ENCODE measurements around the gene DHCR7. TPM values are rescaled to one million over a fixed set of nuclear protein-coding genes. Genes with fewer than 3 reads are reported as not detected.

DHCR7 gene
- total and polyA plus RNA-seq, 2 donors (not counting 1 experiment from before 2014, with no cell fraction given) = 6.9 to 15.3 TPM

GRCh38 chr11:71388637-71389235 lies 59.5 kb downstream of the DHCR7 start:
- peaks cover 29 to 36% of the 10 kb centered on the region in 2 donors for H3K4me1 ChIP-seq (ENCODE audit: control insufficient read depth in 2 of 2, insufficient read depth in 2 of 2, low read length in 2 of 2)
- H3K27ac ChIP-seq (ENCODE audit: low read length in 2 of 2) = no peak overlapping the region
- no peaks in the 10 kb centered on the region for H3K9me3 Mint-ChIP-seq (ENCODE audit: insufficient read depth)
- H4K20me1 ChIP-seq (ENCODE audit: control insufficient read depth, insufficient read depth, low read length, poor library complexity, severe bottlenecking) = no peaks in the 10 kb centered on the region
- H3K4me2 ChIP-seq (replicated peaks; ENCODE audit: low read depth, low read length, poor library complexity, severe bottlenecking) = no peak overlapping the region
- H3K36me3 ChIP-seq (replicated peaks in 1 of 2; ENCODE audit: control extremely low read depth in 1 of 2, control insufficient read depth in 1 of 2, extremely low read depth in 1 of 2, insufficient read depth in 2 of 2, low read length in 1 of 2) = no peaks in the 10 kb centered on the region
- peaks cover 44% of the 10 kb centered on the region for H3K4me1 Mint-ChIP-seq
- no peak overlapping the region for H3K4me3 ChIP-seq (ENCODE audit: control extremely low read depth in 1 of 5, extremely low read depth in 1 of 5, insufficient read depth in 1 of 5, low read depth in 2 of 5, low read length in 4 of 5)
- H3K9ac ChIP-seq (ENCODE audit: low read length) = no peak overlapping the region
- TF ChIP-seq EZH2 (IDR thresholded peaks at IDR 0.05; ENCODE audit: borderline replicate concordance, insufficient read depth, low read depth, low read length, poor library complexity, severe bottlenecking) = no peak
- TF ChIP-seq, protein P1, sequence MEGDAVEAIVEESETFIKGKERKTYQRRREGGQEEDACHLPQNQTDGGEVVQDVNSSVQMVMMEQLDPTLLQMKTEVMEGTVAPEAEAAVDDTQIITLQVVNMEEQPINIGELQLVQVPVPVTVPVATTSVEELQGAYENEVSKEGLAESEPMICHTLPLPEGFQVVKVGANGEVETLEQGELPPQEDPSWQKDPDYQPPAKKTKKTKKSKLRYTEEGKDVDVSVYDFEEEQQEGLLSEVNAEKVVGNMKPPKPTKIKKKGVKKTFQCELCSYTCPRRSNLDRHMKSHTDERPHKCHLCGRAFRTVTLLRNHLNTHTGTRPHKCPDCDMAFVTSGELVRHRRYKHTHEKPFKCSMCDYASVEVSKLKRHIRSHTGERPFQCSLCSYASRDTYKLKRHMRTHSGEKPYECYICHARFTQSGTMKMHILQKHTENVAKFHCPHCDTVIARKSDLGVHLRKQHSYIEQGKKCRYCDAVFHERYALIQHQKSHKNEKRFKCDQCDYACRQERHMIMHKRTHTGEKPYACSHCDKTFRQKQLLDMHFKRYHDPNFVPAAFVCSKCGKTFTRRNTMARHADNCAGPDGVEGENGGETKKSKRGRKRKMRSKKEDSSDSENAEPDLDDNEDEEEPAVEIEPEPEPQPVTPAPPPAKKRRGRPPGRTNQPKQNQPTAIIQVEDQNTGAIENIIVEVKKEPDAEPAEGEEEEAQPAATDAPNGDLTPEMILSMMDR (IDR thresholded peaks at IDR 0.05) = no peak
- H3K27me3 Mint-ChIP-seq = peaks cover 6% of the 10 kb centered on the region
- H3K9me3 ChIP-seq (ENCODE audit: control extremely low read depth in 1 of 3, control insufficient read depth in 2 of 3, insufficient read depth in 1 of 3, low read length in 2 of 3) = peaks cover 0 to 3% (median 0%) of the 10 kb centered on the region in 3 donors
- CTCF ChIA-PET = no interaction called here
- no peak overlapping the region for H2AFZ ChIP-seq (ENCODE audit: insufficient read depth, low read depth, low read length, poor library complexity, severe bottlenecking)
- peaks cover 0 to 3% (median 0%) of the 10 kb centered on the region in 4 experiments for H3K27me3 ChIP-seq (replicated peaks in 1 of 4; ENCODE audit: control extremely low read depth in 1 of 4, control insufficient read depth in 3 of 4, insufficient read depth in 4 of 4, low read length in 3 of 4)
- POLR2A ChIA-PET = no interaction called here
- ATAC-seq (ENCODE audit: low read depth) (no peak), DNase-seq (no peak)
- H3K79me2 ChIP-seq (ENCODE audit: control insufficient read depth, insufficient read depth, low read length) = no peaks in the 10 kb centered on the region
- H3K4me3 Mint-ChIP-seq = no peak overlapping the region
- H3K27ac Mint-ChIP-seq = peak overlapping the region; percentile 16
- intact Hi-C loops (cut with micrococcal nuclease) = no loop called here
- 84% methylated on average over 7 of the region's 7 CpGs for WGBS (ENCODE audit: insufficient coverage)

DNA sequence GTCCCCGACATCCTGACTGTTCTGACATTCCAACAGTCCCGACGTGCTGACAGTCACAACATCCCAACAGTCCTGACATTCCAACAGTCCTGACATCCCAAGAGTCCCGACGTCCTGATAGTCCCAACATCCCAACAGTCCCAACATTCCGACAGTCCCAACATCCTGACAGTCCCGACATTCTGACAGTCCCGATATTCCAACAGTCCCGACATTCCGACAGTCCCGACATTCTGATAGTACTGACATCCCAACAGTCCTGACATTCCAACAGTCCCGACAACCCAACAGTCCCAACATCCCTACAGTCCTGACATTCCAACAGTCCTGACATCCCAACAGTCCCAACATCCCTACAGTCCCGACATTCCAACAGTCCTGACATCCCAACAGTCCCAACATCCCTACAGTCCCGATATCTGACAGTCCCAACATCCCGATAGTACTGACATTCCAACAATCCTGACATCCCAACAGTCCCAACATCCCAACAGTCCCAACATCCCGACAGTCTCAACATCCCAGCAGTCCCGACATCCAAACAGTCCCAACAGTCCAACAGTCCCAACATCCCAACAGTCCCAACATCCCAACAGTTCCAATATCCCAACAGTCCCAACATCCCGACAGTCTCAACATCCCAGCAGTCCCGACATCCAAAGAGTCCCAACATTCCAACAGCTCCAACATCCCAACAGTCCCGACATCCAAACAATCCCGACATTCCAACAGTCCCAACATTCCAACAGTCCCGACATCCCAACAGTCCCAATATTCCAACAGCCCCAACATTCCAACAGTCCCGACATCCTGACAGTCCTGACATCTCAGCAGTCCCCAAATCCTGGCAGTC lies 60.2 kb downstream of the DHCR7 start:
- intact Hi-C loops (cut with micrococcal nuclease) = no loop called here
- no peak overlapping the region for H3K27ac ChIP-seq (ENCODE audit: low read length in 2 of 2)
- H2AFZ ChIP-seq (ENCODE audit: insufficient read depth, low read depth, low read length, poor library complexity, severe bottlenecking) = no peak overlapping the region
- peaks cover 0 to 3% (median 0%) of the 10 kb centered on the region in 4 experiments for H3K27me3 ChIP-seq (replicated peaks in 1 of 4; ENCODE audit: control extremely low read depth in 1 of 4, control insufficient read depth in 3 of 4, insufficient read depth in 4 of 4, low read length in 3 of 4)
- POLR2A ChIA-PET = no interaction called here
- DNase-seq = no peak
- H3K4me3 ChIP-seq (ENCODE audit: control extremely low read depth in 1 of 5, extremely low read depth in 1 of 5, insufficient read depth in 1 of 5, low read depth in 2 of 5, low read length in 4 of 5) = no peak overlapping the region
- peak overlapping the region; percentile 50 for H3K27ac Mint-ChIP-seq
- H4K20me1 ChIP-seq (ENCODE audit: control insufficient read depth, insufficient read depth, low read length, poor library complexity, severe bottlenecking) = no peaks in the 10 kb centered on the region
- H3K4me1 ChIP-seq (ENCODE audit: control insufficient read depth in 2 of 2, insufficient read depth in 2 of 2, low read length in 2 of 2) = peaks cover 36 to 43% of the 10 kb centered on the region in 2 donors
- peaks cover 6% of the 10 kb centered on the region for H3K27me3 Mint-ChIP-seq
- no peaks in the 10 kb centered on the region for H3K9me3 Mint-ChIP-seq (ENCODE audit: insufficient read depth)
- no peak overlapping the region for H3K4me2 ChIP-seq (replicated peaks; ENCODE audit: low read depth, low read length, poor library complexity, severe bottlenecking)
- H3K4me1 Mint-ChIP-seq = peaks cover 51% of the 10 kb centered on the region
- ATAC-seq (ENCODE audit: low read depth) = no peak
- no peak overlapping the region for H3K9ac ChIP-seq (ENCODE audit: low read length)
- H3K9me3 ChIP-seq (ENCODE audit: control extremely low read depth in 1 of 3, control insufficient read depth in 2 of 3, insufficient read depth in 1 of 3, low read length in 2 of 3) = peaks cover 0 to 5% (median 0%) of the 10 kb centered on the region in 3 donors
- TF ChIP-seq EZH2 (IDR thresholded peaks at IDR 0.05; ENCODE audit: borderline replicate concordance, insufficient read depth, low read depth, low read length, poor library complexity, severe bottlenecking) = no peak
- TF ChIP-seq, protein P1 (IDR thresholded peaks at IDR 0.05) = no peak
- H3K79me2 ChIP-seq (ENCODE audit: control insufficient read depth, insufficient read depth, low read length) = no peaks in the 10 kb centered on the region
- no peak overlapping the region for H3K4me3 Mint-ChIP-seq
- H3K36me3 ChIP-seq (replicated peaks in 1 of 2; ENCODE audit: control extremely low read depth in 1 of 2, control insufficient read depth in 1 of 2, extremely low read depth in 1 of 2, insufficient read depth in 2 of 2, low read length in 1 of 2) = no peaks in the 10 kb centered on the region
- CTCF ChIA-PET = no interaction called here
- 85% methylated on average over 23 of the region's 23 CpGs for WGBS (ENCODE audit: insufficient coverage)
